ENCODE results near the gene TXNDC2. TPM values are rescaled to one million over a fixed set of nuclear protein-coding genes. Genes with fewer than 3 reads are reported as not detected.

Gene TXNDC2
- total RNA-seq, 1 donor, result 0.36 TPM

DNA sequence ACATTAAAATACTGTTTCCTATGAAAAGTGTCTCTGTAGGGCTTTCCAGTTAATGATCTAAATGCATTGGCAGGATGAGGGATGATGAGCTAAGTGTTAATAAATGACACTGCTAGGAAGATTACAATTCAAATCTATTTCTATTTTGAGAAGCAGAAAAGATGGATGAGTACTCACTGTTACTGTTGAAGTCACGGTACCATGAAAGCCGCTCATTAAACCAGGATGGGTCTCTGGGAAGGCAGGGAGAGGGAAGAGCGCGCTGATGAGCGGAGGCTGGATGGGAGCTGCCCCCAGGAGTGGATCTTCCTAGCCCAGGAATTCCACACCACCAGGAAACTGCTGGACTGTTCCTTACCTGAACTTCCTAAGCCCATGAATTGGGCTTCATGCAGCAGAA lies 27.1 kb upstream of the TXNDC2 start:
- TF ChIP-seq, protein P1, sequence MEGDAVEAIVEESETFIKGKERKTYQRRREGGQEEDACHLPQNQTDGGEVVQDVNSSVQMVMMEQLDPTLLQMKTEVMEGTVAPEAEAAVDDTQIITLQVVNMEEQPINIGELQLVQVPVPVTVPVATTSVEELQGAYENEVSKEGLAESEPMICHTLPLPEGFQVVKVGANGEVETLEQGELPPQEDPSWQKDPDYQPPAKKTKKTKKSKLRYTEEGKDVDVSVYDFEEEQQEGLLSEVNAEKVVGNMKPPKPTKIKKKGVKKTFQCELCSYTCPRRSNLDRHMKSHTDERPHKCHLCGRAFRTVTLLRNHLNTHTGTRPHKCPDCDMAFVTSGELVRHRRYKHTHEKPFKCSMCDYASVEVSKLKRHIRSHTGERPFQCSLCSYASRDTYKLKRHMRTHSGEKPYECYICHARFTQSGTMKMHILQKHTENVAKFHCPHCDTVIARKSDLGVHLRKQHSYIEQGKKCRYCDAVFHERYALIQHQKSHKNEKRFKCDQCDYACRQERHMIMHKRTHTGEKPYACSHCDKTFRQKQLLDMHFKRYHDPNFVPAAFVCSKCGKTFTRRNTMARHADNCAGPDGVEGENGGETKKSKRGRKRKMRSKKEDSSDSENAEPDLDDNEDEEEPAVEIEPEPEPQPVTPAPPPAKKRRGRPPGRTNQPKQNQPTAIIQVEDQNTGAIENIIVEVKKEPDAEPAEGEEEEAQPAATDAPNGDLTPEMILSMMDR (IDR thresholded peaks at IDR 0.05; ENCODE audit: extremely low read depth, low read depth, low read length), result no peak
- Histone ChIP-seq H3K36me3 (ENCODE audit: insufficient read depth, low read length) (peaks cover 11% of the 10 kb centered on the region), H2AFZ (ENCODE audit: low read length) (no peak overlapping the region), H3K9me3 (ENCODE audit: low read depth, low read length) (no peaks in the 10 kb centered on the region), H3K4me1 (ENCODE audit: insufficient read depth, low read length) (no peaks in the 10 kb centered on the region), H3K79me2 (ENCODE audit: insufficient read depth, low read length) (peaks cover 3% of the 10 kb centered on the region), H3K27ac (ENCODE audit: low read depth, low read length) (no peak overlapping the region), H3K4me2 (ENCODE audit: insufficient read depth, low read length) (no peak overlapping the region), H3K27me3 (ENCODE audit: insufficient read depth, low read length) (no peaks in the 10 kb centered on the region), H3K4me3 (ENCODE audit: insufficient read depth, low read length) (no peak overlapping the region), H4K20me1 (ENCODE audit: insufficient read depth, low read length) (no peaks in the 10 kb centered on the region)
- no peak for DNase-seq (ENCODE audit: insufficient read length, low spot score, missing footprints)

DNA sequence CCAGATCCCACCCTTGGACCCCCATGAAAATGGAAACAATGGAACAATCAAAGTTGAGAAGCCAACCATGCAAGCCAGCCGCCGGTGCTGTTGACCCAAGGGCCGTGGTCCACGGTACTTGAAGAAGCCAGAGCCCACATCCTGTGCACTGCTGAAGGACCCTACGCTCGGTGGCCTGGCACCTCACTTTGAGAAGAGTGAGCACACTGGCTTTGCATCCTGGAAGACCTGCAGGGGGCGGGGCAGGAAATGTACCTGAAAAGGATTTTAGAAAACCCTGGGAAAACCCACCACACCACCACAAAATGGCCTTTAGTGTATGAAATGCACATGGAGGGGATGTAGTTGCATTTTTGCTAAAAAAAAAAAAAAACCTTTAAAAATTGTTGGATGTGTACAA lies 26.5 kb upstream of the TXNDC2 start:
- H3K27ac ChIP-seq (ENCODE audit: low read depth, low read length), result no peak overlapping the region
- no peak overlapping the region for H3K4me3 ChIP-seq (ENCODE audit: insufficient read depth, low read length)
- H2AFZ ChIP-seq (ENCODE audit: low read length), result no peak overlapping the region
- no peak overlapping the region for H3K4me2 ChIP-seq (ENCODE audit: insufficient read depth, low read length)
- no peaks in the 10 kb centered on the region for H3K27me3 ChIP-seq (ENCODE audit: insufficient read depth, low read length)
- no peaks in the 10 kb centered on the region for H3K9me3 ChIP-seq (ENCODE audit: low read depth, low read length)
- H4K20me1 ChIP-seq (ENCODE audit: insufficient read depth, low read length), result no peaks in the 10 kb centered on the region
- TF ChIP-seq, protein P1 (IDR thresholded peaks at IDR 0.05; ENCODE audit: extremely low read depth, low read depth, low read length), result no peak
- DNase-seq (ENCODE audit: insufficient read length, low spot score, missing footprints), result no peak
- no peaks in the 10 kb centered on the region for H3K4me1 ChIP-seq (ENCODE audit: insufficient read depth, low read length)
- H3K79me2 ChIP-seq (ENCODE audit: insufficient read depth, low read length), result peaks cover 3% of the 10 kb centered on the region
- H3K36me3 ChIP-seq (ENCODE audit: insufficient read depth, low read length), result peaks cover 11% of the 10 kb centered on the region

DNA sequence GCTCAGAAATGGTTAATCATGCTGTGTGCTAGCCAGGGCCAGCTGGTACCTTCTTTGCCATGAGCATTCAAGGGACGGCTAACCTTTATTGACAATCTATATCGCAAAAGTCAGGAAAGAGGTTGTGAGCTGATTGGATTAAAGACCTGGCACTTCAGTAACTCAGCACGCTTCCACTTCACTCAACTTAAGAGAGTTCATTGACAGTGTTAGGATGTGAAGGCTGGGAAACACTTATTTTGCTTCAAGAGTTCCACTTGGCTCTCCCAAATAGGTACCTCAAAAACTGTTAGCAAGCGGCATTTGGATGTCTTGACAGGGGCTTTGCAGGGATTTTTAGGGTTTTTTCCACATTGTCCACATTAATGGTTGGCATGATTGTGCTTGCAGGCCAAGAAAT lies 25.1 kb upstream of the TXNDC2 start:
- no peak for DNase-seq (ENCODE audit: insufficient read length, low spot score, missing footprints)
- Histone ChIP-seq H3K9me3 (ENCODE audit: low read depth, low read length) (peaks cover 2% of the 10 kb centered on the region), H3K27me3 (ENCODE audit: insufficient read depth, low read length) (no peaks in the 10 kb centered on the region), H2AFZ (ENCODE audit: low read length) (no peak overlapping the region), H3K79me2 (ENCODE audit: insufficient read depth, low read length) (no peaks in the 10 kb centered on the region), H4K20me1 (ENCODE audit: insufficient read depth, low read length) (no peaks in the 10 kb centered on the region), H3K4me3 (ENCODE audit: insufficient read depth, low read length) (no peak overlapping the region), H3K36me3 (ENCODE audit: insufficient read depth, low read length) (peaks cover 11% of the 10 kb centered on the region), H3K4me2 (ENCODE audit: insufficient read depth, low read length) (no peak overlapping the region), H3K27ac (ENCODE audit: low read depth, low read length) (no peak overlapping the region), H3K4me1 (ENCODE audit: insufficient read depth, low read length) (no peaks in the 10 kb centered on the region)
- TF ChIP-seq, protein P1 (IDR thresholded peaks at IDR 0.05; ENCODE audit: extremely low read depth, low read depth, low read length), result no peak

DNA sequence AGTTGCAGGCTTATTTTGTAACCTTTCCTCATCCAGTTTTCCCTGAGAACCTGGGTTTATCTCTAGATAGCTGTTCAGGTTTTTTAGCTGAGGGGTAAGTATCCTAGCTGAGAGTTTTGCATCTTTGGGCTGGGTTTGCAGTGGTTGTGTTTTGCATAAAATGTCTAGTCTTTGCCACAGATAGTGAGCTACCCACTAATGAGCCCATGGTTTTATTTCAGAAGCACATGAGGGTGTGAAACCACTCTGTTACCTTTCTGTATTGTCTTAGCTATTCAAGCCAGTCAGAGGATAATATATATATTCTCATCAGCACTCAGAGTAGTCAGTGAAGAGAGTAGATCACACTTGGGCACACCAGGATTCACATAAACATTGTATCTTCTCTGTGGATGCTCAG lies 24.6 kb upstream of the TXNDC2 start:
- H3K9me3 ChIP-seq (ENCODE audit: low read depth, low read length), result peaks cover 3% of the 10 kb centered on the region
- DNase-seq (ENCODE audit: insufficient read length, low spot score, missing footprints), result no peak
- no peaks in the 10 kb centered on the region for H3K79me2 ChIP-seq (ENCODE audit: insufficient read depth, low read length)
- no peaks in the 10 kb centered on the region for H3K4me1 ChIP-seq (ENCODE audit: insufficient read depth, low read length)
- H3K4me3 ChIP-seq (ENCODE audit: insufficient read depth, low read length), result no peak overlapping the region
- H4K20me1 ChIP-seq (ENCODE audit: insufficient read depth, low read length), result no peaks in the 10 kb centered on the region
- no peak overlapping the region for H3K27ac ChIP-seq (ENCODE audit: low read depth, low read length)
- peaks cover 11% of the 10 kb centered on the region for H3K36me3 ChIP-seq (ENCODE audit: insufficient read depth, low read length)
- H2AFZ ChIP-seq (ENCODE audit: low read length), result no peak overlapping the region
- no peaks in the 10 kb centered on the region for H3K27me3 ChIP-seq (ENCODE audit: insufficient read depth, low read length)
- H3K4me2 ChIP-seq (ENCODE audit: insufficient read depth, low read length), result no peak overlapping the region
- TF ChIP-seq, protein P1 (IDR thresholded peaks at IDR 0.05; ENCODE audit: extremely low read depth, low read depth, low read length), result no peak
